SW480 (cell line): ENCODE measurements around the gene XG.
"Not testable (repeated sequence)": the region's sequence is repeated elsewhere in the genome, so short reads cannot be mapped to it uniquely, and the experiment has no call there.

Experiments
- DNase-seq: peaks from one replicate; pipeline ENCODE4 v3.0.0-alpha.2; 2016; ENCODE audit warnings: low spot score

The XG gene

DNA sequence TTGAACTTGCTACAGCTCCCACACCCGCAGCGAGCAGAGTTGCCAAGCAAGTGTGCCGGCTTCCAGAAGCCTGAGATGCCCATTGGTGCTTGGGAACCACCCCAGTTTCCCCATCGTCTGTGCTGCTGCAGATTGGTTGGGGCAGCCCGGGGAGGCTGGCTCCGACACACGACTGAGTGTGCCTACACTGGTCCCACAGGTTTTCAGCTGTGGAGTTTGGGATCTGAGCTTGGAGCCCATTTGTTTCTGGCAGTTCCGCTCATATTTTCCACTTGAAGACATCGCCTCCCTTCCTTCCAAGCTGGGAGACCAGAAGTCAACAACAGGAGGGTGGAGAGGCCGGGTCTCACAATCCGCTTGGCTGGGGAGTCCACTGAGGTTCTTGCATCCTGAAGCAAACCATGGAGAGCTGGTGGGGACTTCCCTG is at the start of gene XG:
XG (plus strand) TSS at position 167 of the 427 bp plus-strand sequence; CDS start at position 402, 235 bp downstream.
- DNase-seq, result not testable (repeated sequence)

DNA sequence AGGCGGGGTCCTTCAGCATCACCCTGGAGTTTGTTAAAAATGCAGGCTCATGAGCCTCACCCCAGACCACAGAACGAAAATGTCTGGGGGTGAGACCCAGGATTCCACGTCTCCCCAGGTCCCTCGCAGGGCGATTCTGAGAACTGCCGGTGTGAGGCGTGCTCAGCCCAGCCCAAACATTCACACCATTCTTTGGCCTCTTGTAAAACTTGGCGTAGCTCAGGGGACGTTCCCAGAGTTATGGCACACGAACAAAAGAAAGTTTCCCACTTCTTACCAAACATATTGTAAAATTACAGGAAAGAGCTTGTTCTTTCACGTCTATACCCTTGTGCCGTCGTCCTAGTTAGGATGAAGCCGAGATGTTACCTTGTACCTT is 47.9 kb upstream of the XG start:
- DNase-seq, result no peak

DNA sequence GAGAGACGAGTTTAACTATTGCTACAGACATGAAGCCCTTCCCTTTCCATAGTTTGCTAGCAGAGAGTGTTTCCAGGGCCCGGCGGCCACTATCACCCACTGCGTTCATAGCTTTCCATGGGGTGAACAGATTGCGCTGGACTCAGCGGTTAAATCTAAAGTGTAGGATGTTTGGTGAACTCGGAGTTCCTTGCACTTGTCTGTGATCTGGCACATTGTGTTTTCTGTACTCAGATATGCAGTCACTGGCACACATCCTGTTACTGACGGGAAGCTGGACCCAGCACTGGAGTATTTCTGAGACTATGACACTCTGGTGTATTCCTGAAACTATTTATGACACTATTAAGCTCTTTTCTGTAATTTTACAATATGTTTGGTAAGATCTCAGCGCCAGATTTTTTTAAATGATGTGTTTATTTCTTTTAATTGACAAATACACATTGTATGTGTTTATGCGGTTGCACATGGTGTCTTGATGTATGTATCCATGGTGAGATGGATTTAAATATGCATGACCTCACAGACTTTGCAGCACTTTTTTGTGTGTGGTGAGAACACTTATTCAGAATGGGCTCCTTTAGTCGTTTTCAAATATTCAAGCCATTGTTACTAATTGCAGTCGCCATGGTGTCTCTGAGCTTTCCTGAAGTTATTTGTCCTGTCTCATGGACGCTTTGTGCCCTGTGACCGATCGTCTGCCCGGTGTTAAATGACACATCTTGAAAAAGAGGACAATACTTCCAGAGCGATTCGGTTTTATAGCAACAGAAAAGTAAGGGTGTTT is 46.6 kb upstream of the XG start:
- no peak for DNase-seq

DNA sequence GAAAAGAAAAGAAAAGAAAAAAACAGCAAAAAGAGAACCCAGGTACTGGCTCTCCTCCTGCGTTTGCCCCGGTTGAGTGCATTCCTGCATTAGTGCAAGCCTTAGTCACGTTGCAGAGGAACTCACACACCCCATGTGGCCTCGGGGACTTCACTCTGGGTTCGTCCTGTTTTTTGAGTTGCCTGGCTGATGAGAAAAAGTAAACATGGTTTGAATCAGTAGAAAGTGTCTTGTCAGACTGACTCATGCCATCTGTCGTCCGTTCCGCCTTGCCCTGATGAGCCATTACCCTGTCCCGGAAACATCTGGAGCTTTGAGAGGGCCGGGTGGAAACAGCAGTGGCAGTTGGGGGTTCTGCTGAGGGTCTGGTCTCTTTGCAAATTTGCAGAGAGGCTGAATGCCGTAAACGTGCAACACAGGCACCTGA is 44.5 kb upstream of the XG start:
- DNase-seq, result peak; percentile 54

- no peak for DNase-seq
Measured at GRCh38 chrX:2708021-2708420, 43.8 kb upstream of the XG start.

DNA sequence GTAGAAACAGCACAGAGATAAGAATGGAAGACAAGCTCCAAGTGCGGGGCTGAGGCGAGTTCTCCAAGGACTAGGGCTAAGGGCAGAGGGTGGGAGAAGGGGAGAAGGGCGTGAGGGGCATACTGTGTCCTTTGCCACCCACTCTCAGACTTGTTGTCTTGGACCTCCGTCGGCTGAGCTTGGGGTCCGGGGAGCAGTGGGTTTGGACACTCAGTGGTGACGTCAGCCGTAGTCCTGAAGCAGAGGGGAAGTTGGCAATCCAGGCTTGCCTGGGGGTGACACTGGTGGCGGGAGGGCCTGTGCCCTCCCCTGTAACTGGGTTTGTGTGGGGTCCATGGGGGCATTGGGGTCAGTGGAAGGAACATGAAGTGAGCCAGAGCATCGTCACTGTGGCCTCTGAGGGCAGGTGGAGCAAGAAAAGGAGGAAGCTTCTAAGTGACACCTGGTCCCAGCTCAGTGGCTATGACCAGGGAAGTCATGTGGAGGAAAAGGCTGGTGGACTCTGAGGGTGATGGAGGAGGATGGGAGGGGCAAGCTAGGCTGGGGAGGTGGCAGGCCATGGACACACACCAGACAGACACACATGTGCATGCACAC is 43.1 kb upstream of the XG start:
- no peak for DNase-seq

DNA sequence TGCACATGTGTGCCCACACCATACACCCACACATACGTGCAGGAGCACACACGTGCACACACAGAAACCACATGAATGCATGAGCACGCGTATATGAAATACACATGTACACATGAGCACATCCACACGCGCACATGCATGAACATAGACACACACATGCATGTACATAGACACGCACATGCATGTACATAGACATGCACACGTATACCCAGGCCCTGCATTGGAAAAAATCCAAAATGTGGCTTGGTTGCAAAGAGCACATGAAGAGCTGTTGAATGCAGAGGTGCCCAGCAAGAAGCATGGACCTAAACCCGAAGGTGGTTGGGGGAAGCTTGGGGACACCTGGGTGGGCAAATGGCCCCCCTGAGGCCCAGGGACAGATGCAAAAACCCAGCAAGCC is 42.3 kb upstream of the XG start:
- no peak for DNase-seq

- peak; percentile 44 for DNase-seq
Measured at GRCh38 chrX:2710041-2710840, 41.6 kb upstream of the XG start.

GRCh38 chrX:2711441-2711840 is 40.4 kb upstream of the XG start:
- DNase-seq, result no peak

DNA sequence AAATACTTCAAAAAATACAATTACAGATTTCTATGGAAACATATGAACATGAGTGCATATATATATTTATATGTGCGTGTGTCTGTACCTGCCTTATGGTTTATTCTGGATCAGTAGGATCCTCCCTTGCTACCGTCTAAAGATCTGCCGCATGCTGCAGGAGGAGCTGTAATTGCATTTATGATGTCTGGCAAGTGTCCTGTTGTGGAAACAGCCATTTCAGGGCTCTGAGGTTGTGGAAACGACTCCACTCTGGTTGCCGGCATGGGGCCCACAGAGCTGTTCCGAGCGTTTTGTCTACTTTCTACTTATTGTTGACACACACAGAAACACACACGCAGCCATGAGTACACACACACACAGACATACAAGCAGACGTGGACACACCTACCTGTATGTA is 39.4 kb upstream of the XG start:
- no peak for DNase-seq

DNA sequence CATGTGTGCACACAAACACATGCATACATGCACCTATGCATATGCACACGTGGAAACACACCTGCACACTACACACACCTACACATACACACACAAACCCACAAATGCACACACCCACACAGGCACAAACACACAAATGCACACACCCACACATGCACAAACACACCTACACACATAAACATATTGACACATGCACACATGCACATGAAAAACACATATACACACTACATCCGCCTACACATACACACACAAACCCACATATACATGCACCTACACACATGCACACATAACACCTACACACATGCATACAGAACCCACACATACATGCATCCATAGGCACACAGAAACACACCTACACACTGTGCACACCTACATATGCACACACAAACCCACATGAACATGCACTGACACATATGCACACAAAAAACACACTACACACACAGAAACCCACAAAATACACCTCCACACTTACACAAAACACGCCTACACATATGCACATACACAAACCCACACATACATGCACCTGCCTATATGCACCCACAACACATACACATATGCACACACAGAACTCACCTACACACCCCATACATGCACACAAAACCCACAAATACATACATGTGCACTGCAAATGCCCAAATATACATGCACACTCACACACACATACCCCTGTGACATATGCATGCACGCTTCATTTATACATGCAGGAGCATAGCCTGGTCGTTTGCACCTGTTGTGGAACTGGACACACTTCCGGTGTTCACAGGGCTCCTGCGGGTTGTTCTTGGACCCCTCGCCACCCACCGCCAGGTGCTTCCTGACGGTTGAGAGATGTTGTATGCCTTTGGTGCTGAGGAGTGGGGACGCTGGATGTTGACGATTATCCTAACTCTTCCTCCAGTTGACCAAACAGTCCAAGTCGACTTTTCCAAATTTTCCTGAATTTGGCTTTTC is 38.7 kb upstream of the XG start:
- no peak for DNase-seq

GRCh38 chrX:2714551-2714950 is 37.3 kb upstream of the XG start:
- DNase-seq, result no peak

DNA sequence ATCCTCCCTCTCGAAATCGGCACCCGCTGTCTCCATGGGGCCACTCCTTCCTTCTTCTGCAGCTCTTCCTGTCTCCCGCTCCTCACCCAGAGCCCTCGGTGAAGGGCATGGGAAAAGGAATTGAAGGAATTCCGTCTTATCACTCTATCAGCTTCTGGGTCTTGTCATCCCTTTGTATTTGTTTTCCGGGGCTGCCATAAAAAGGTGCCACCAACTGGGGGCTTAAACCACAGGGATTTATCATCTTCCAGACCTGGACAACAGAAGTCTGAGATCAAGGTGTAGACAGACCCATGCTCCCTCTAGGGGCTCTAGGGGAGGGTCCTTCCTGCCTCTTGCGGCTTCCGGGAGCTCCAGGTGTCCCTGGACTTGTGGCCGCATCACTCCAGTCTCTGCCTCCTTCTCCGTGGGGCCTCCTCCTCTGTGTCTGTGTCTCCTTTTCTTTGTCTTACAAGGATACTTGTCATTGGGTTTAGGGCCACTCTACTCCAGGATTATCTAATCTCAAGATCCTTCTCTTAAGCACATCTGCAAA is 36.7 kb upstream of the XG start:
- DNase-seq, result no peak

DNA sequence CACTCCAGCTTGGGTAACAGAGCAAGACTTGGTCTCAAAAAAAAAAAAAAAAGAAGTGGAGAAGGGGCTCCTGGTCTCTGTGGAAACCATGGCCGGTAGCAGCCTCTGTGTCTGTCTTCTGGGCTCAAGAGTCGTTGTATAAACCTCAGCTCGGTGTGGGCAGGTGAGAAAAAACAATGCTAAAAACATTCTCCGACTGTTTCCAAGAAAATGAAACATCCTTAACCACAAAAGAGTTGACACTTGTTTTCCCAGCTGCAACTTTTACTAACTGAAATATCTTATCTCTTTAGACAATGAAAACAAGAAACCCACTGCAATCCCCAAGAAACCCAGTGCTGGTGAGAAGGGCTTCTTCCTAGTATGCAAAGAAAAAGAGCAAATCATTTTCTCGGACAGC is 34.5 kb upstream of the XG start:
- DNase-seq, result no peak

GRCh38 chrX:2718821-2719220 is 33.0 kb upstream of the XG start:
- no peak for DNase-seq

GRCh38 chrX:2719774-2720447 is 31.9 kb upstream of the XG start:
- DNase-seq, result no peak

DNA sequence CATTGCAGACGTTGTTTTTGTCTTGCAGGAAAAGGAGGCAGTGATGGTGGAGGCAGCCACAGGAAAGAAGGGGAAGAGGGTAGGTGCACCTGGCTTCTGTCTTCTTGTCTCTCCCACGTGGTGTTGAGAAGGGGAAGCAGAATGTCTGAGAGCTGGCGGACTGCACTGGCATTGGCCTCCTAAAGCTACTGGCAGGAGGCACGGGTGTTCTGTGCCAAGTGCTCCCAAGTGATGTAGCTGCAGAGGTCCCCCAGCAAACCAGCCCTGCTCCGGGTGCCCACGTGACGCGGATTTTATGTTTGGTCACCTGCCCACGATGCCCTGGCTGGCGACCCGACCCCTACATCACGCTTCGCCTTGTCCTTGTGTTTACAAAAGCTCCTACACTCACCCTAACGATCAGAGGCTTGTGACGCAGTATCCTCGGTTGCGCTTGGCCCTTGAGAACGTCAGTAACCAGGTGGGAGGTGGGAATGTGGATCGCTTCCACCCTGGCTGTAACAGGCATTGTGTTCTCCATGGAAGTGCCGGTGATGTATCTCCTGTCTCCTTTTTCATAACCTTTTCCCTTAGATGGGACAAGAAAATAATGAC is 28.5 kb upstream of the XG start:
- no peak for DNase-seq

DNA sequence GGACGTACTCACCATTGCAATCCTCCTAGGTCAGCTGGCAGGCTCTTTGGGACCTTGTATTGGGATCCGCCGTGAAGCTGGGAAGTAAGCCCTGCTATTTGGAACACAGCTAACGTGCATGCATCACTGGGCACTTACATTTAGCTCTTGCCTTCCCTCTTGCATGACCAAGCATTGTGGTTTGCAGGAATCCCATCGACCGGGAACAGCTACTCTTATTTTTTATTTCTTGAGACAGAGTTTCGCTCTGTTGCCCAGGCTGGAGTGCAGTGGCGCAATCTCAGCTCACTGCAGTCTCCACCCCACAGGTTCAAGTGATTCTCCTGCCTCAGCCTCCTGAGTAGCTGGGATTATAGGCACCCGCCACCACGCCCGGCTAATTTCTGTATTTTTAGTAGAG is 24.6 kb upstream of the XG start:
- not testable (repeated sequence) for DNase-seq

- DNase-seq, result no peak
Measured at GRCh38 chrX:2732076-2732475, 19.8 kb upstream of the XG start.

DNA sequence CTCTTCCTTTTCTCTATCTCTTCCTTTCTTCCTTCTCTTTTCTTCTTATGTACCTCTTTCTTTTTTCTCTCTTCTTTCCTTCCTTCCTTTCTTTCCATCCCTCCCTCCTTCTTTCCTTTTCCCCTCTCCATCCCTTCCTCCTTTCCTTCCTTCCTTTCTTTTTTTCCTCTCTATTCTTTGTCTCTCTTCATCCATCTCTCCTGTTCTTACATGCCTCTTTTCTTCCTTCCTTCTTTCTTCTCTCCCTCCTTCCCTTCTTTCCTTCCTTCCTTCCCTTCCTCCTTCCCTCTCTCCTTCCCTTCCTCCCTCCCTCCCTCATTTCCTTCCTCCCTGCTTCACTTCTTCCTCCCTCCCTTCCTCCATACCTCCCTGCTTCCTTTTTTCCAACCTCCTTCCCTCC is 19.2 kb upstream of the XG start:
- DNase-seq, result no peak

DNA sequence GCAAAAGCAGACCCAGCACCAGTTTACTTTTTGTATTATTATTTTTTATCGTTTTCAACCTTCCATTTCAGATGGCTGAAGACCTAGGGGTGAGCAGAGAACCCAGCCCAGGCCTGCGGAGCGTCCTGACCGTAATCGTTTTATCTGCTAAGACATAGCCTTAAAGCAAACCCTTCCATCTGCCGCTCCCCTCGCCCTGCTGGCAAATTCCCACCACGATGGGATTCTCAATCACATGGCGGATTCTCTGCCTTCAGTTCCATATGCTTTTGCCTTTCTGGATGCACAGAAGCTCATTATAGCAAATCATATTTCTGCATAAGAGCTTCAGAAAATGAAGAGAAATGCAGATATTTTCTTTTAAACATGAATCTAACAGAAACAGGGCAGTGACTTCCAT is 18.6 kb upstream of the XG start:
- DNase-seq, result no peak
